Measurements from ENCODE around the gene SYN1.

SYN1 gene

DNA sequence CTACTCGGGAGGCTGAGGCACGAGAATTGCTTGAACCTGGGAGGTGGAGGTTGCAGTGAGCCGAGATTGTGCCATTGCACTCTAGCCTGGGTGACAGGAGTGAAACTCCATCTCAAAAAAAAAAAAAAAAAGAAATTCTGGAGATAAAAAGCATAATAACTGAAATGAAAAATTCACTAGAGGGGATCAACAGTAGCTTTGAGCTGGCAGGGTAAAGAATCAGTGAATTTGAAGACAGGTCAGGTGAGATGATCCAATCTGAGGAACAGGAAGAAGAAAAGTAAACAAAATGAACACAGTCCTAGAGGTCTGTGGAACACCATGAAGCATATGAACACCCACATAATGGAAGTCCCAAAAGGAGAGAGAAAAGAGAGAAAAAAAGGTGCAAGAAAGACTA is 22.4 kb downstream of the SYN1 start:
- DNase-seq (ENCODE audit: low read depth), result no peak
- TF ChIP-seq, protein P1, sequence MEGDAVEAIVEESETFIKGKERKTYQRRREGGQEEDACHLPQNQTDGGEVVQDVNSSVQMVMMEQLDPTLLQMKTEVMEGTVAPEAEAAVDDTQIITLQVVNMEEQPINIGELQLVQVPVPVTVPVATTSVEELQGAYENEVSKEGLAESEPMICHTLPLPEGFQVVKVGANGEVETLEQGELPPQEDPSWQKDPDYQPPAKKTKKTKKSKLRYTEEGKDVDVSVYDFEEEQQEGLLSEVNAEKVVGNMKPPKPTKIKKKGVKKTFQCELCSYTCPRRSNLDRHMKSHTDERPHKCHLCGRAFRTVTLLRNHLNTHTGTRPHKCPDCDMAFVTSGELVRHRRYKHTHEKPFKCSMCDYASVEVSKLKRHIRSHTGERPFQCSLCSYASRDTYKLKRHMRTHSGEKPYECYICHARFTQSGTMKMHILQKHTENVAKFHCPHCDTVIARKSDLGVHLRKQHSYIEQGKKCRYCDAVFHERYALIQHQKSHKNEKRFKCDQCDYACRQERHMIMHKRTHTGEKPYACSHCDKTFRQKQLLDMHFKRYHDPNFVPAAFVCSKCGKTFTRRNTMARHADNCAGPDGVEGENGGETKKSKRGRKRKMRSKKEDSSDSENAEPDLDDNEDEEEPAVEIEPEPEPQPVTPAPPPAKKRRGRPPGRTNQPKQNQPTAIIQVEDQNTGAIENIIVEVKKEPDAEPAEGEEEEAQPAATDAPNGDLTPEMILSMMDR (IDR thresholded peaks at IDR 0.05; ENCODE audit: low read length, missing control alignments), result no peak
- H3K4me3 ChIP-seq (replicated peaks; ENCODE audit: low read depth, low read length), result no peak overlapping the region

DNA sequence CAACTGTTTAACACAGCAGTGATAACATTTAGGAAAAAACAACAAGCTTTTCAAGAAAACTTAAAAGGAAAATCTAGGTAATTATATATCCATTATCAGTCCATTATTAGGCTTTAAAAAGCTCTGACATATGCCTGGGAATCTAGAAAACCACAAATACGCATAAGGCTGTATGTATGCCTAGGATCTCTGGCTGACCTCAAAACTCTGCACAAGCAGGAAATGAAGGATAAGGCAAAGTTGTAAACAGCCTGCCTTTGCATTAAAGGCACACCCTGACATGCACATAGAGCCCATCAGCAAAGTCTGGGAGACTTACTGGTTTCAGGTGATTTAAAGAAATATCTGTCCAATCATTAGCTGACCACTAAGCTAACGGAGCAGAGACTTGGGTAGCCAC is 23.4 kb downstream of the SYN1 start:
- TF ChIP-seq, protein P1 (IDR thresholded peaks at IDR 0.05; ENCODE audit: low read length, missing control alignments), result no peak
- DNase-seq (ENCODE audit: low read depth), result peak; percentile 84
- H3K4me3 ChIP-seq (replicated peaks; ENCODE audit: low read depth, low read length), result no peak overlapping the region

DNA sequence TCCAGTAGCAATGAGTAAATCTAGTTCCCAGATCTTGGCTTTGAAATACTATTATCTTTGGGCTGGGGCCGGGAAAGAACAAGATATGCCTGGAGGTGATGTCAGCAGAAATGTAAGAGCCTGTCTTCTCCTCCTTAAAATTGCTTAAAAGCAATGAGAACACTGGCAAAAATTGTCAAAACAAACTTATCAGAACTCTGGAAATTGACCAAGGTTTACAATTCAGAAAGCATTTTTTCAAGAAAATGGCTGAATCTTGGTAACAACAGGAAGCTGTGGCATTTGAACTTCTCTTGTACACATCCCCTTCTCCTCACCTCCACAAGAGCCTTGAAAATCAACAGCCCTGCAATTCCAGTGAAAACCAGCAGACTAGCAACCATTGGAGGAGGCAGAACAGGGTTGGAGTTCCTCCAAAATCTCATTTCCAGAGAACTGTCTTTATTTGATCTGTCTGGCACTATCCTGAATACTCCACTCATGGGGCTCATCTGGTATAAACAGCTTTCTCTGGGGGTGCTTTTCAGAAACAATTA is 23.9 kb downstream of the SYN1 start:
- peak; percentile 94 for DNase-seq (ENCODE audit: low read depth)
- no peak overlapping the region for H3K4me3 ChIP-seq (replicated peaks; ENCODE audit: low read depth, low read length)

DNA sequence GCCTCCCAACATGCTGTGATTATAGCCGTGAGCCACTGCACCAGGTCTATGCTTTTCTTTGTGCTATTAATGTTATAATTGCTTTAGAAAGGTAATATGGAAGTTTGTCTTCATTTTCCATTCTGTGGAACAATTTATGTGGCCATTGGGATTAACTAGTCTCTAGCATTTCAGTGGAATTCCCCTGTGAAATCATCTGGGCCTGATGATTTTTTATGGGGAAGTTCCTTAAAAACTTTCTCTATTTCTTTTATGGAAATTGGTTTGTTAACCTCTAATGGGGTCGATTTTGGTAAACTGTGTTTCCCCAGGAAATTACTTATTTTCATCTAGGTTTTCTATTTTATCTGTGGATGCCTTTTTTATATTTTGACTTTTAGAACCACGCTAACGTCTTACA is 26.1 kb downstream of the SYN1 start:
- TF ChIP-seq, protein P1 (IDR thresholded peaks at IDR 0.05; ENCODE audit: low read length, missing control alignments), result no peak
- no peak overlapping the region for H3K4me3 ChIP-seq (replicated peaks; ENCODE audit: low read depth, low read length)
- no peak for DNase-seq (ENCODE audit: low read depth)

More for the DNA sequence above, 23.9 kb downstream of the SYN1 start:
- TF ChIP-seq, protein P1 (IDR thresholded peaks at IDR 0.05; ENCODE audit: low read length, missing control alignments), result no peak

DNA sequence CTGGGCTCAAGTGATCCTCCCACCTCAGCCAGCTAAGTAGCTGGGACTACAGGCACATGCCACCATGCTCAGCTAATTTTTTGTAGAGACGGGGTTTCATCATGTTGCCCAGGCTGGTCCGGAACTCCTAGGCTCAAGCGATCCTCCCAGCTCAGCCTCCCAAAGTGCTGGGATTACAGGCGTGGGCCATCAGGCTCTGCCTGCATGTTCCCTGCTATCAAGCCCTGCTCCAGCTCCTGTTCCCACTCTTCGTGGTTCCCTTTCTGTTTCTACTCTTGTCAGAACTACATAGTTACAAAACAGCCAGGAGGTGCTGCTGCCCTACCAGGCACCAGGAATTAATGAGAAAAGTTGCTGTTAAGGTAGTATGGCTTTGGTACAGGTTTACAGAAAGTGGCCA is 28.7 kb downstream of the SYN1 start:
- no peak for DNase-seq (ENCODE audit: low read depth)
- H3K4me3 ChIP-seq (replicated peaks; ENCODE audit: low read depth, low read length), result no peak overlapping the region
- TF ChIP-seq, protein P1 (IDR thresholded peaks at IDR 0.05; ENCODE audit: low read length, missing control alignments), result no peak

DNA sequence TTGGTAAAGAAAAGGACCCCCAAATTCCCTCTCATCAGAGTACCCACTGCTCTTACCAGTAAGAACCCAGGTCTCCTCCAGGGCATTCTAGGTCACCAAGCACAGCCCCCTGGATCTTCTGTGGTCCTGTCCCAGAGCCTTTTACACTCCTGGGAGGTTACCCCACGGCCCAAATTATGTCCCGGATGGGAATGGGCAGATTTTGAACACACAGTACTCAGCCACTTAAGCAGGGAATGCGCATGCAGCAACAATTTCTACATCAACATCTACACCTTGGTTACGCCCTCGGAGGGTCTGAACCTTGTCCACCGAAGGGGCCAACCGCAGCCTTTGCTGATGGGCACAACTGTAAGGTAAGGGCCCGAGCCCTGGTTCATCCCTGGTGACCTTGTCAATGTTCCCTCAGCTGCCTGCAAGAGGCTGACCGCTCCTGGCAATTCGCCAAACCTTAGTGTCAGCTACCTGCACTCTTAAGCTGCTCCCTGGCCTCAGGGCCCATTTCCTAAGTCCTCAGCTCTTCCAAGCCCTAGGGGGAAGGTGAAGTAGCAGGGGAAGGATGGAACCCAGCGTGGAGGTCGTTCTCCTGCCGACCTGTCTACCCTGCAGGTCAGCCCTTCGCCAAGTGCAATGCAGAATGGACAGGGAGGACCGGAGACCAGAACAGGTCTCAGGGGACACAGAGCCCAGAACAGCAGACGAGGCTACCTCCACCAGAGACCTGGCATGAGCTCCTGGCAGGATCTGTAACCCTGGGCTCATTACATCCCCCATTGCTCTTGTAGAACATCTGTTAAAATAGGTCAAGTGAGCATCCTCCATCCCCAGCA is 31.5 kb downstream of the SYN1 start:
- peak; percentile 54 for DNase-seq (ENCODE audit: low read depth)
- H3K4me3 ChIP-seq (replicated peaks; ENCODE audit: low read depth, low read length), result no peak overlapping the region
- TF ChIP-seq, protein P1 (IDR thresholded peaks at IDR 0.05; ENCODE audit: low read length, missing control alignments), result no peak
